ENCODE measurements around the gene ELOVL2. TPM values are rescaled to one million over a fixed set of nuclear protein-coding genes. Genes with fewer than 3 reads are reported as not detected.

ELOVL2 gene
- total and polyA plus RNA-seq, 2 donors, result 0.76 to 0.91 TPM

- Histone ChIP-seq H3K4me3 (ENCODE audit: low read length in 2 of 2) (no peak overlapping the region), H3K9me3 (ENCODE audit: control insufficient read depth in 2 of 2, insufficient read depth in 1 of 2, low read length in 1 of 2) (no peaks in the 10 kb centered on the region), H3K36me3 (ENCODE audit: control insufficient read depth in 2 of 2, insufficient read depth in 2 of 2, low read length in 1 of 2) (no peaks in the 10 kb centered on the region), H3K27me3 (ENCODE audit: control insufficient read depth in 2 of 2, insufficient read depth in 1 of 2, low read length in 1 of 2) (no peaks in the 10 kb centered on the region), H3K27ac (ENCODE audit: low read depth in 1 of 2, low read length in 1 of 2) (no peak overlapping the region), H3K4me1 (ENCODE audit: control insufficient read depth in 2 of 2, insufficient read depth in 2 of 2, low read length in 2 of 2) (no peaks in the 10 kb centered on the region)
- WGBS, result 97% methylated on average over 6 of the region's 6 CpGs
- no peak for DNase-seq (ENCODE audit: low read depth in 6 of 9, low spot score in 9 of 9)
Measured at GRCh38 chr6:10949579-10950490, 94.3 kb downstream of the ELOVL2 start.

- 97% methylated on average over 5 of the region's 5 CpGs for WGBS
- no peak for DNase-seq (ENCODE audit: low read depth in 6 of 9, low spot score in 9 of 9)
- no peak overlapping the region for H3K4me3 ChIP-seq (ENCODE audit: low read length in 2 of 2)
- H3K27ac ChIP-seq (ENCODE audit: low read depth in 1 of 2, low read length in 1 of 2), result no peak overlapping the region
- no peaks in the 10 kb centered on the region for H3K9me3 ChIP-seq (ENCODE audit: control insufficient read depth in 2 of 2, insufficient read depth in 1 of 2, low read length in 1 of 2)
- H3K4me1 ChIP-seq (ENCODE audit: control insufficient read depth in 2 of 2, insufficient read depth in 2 of 2, low read length in 2 of 2), result no peaks in the 10 kb centered on the region
- H3K36me3 ChIP-seq (ENCODE audit: control insufficient read depth in 2 of 2, insufficient read depth in 2 of 2, low read length in 1 of 2), result no peaks in the 10 kb centered on the region
- H3K27me3 ChIP-seq (ENCODE audit: control insufficient read depth in 2 of 2, insufficient read depth in 1 of 2, low read length in 1 of 2), result no peaks in the 10 kb centered on the region
Measured at GRCh38 chr6:10947966-10948365, 96.1 kb downstream of the ELOVL2 start.

- H3K9me3 ChIP-seq (ENCODE audit: control insufficient read depth in 2 of 2, insufficient read depth in 1 of 2, low read length in 1 of 2), result no peaks in the 10 kb centered on the region
- 96% methylated on average over 1 of the region's 1 CpG for WGBS
- no peaks in the 10 kb centered on the region for H3K4me1 ChIP-seq (ENCODE audit: control insufficient read depth in 2 of 2, insufficient read depth in 2 of 2, low read length in 2 of 2)
- no peak overlapping the region for H3K27ac ChIP-seq (ENCODE audit: low read depth in 1 of 2, low read length in 1 of 2)
- no peaks in the 10 kb centered on the region for H3K27me3 ChIP-seq (ENCODE audit: control insufficient read depth in 2 of 2, insufficient read depth in 1 of 2, low read length in 1 of 2)
- no peak for DNase-seq (ENCODE audit: low read depth in 6 of 9, low spot score in 9 of 9)
- no peak overlapping the region for H3K4me3 ChIP-seq (ENCODE audit: low read length in 2 of 2)
- no peaks in the 10 kb centered on the region for H3K36me3 ChIP-seq (ENCODE audit: control insufficient read depth in 2 of 2, insufficient read depth in 2 of 2, low read length in 1 of 2)
Measured at GRCh38 chr6:10945845-10946244, 98.3 kb downstream of the ELOVL2 start.

GRCh38 chr6:10939840-10940239 is 104.3 kb downstream of the ELOVL2 start:
- Histone ChIP-seq H3K36me3 (ENCODE audit: control insufficient read depth in 2 of 2, insufficient read depth in 2 of 2, low read length in 1 of 2) (no peaks in the 10 kb centered on the region), H3K4me3 (ENCODE audit: low read length in 2 of 2) (no peak overlapping the region), H3K27ac (ENCODE audit: low read depth in 1 of 2, low read length in 1 of 2) (no peak overlapping the region), H3K27me3 (ENCODE audit: control insufficient read depth in 2 of 2, insufficient read depth in 1 of 2, low read length in 1 of 2) (no peaks in the 10 kb centered on the region), H3K9me3 (ENCODE audit: control insufficient read depth in 2 of 2, insufficient read depth in 1 of 2, low read length in 1 of 2) (no peaks in the 10 kb centered on the region), H3K4me1 (ENCODE audit: control insufficient read depth in 2 of 2, insufficient read depth in 2 of 2, low read length in 2 of 2) (no peaks in the 10 kb centered on the region)
- WGBS, result 97% methylated on average over 2 of the region's 2 CpGs
- DNase-seq (ENCODE audit: low read depth in 6 of 9, low spot score in 9 of 9), result no peak

- WGBS, result 85% methylated on average over 1 of the region's 1 CpG
- Histone ChIP-seq H3K36me3 (ENCODE audit: control insufficient read depth in 2 of 2, insufficient read depth in 2 of 2, low read length in 1 of 2) (no peaks in the 10 kb centered on the region), H3K4me1 (ENCODE audit: control insufficient read depth in 2 of 2, insufficient read depth in 2 of 2, low read length in 2 of 2) (no peaks in the 10 kb centered on the region), H3K4me3 (ENCODE audit: low read length in 2 of 2) (no peak overlapping the region), H3K9me3 (ENCODE audit: control insufficient read depth in 2 of 2, insufficient read depth in 1 of 2, low read length in 1 of 2) (no peaks in the 10 kb centered on the region), H3K27ac (ENCODE audit: low read depth in 1 of 2, low read length in 1 of 2) (no peak overlapping the region), H3K27me3 (ENCODE audit: control insufficient read depth in 2 of 2, insufficient read depth in 1 of 2, low read length in 1 of 2) (no peaks in the 10 kb centered on the region)
- DNase-seq (ENCODE audit: low read depth in 6 of 9, low spot score in 9 of 9), result no peak
Measured at GRCh38 chr6:10933126-10933525, 111.0 kb downstream of the ELOVL2 start.

Other genes starting within 250 kb of the ELOVL2 start
- 0.09 TPM for gene MAK, start 205.8 kb downstream of the ELOVL2 start, total RNA-seq
- gene MAK, start 205.8 kb downstream of the ELOVL2 start, polyA plus RNA-seq, result 0.11 TPM
- not detected for gene GCM2, start 162.3 kb downstream of the ELOVL2 start, total RNA-seq
- 0.05 TPM for gene GCM2, start 162.3 kb downstream of the ELOVL2 start, polyA plus RNA-seq
- 0.99 TPM for gene SYCP2L, start 157.3 kb downstream of the ELOVL2 start, total RNA-seq
- 0.43 TPM for gene SYCP2L, start 157.3 kb downstream of the ELOVL2 start, polyA plus RNA-seq
- 4.8 TPM for gene SMIM13, start 49.5 kb upstream of the ELOVL2 start, total RNA-seq
- 4.5 TPM for gene SMIM13, start 49.5 kb upstream of the ELOVL2 start, polyA plus RNA-seq
- 0.14 TPM for gene ERVFRD-1, start 67.4 kb upstream of the ELOVL2 start, total RNA-seq
- 0.02 TPM for gene ERVFRD-1, start 67.4 kb upstream of the ELOVL2 start, polyA plus RNA-seq
- gene NEDD9, start 188.4 kb upstream of the ELOVL2 start, total RNA-seq, result 29.4 TPM
- gene NEDD9, start 188.4 kb upstream of the ELOVL2 start, polyA plus RNA-seq, result 15.0 TPM

Measured in thymus (tissue), 11 donors.